Liver (tissue), 9 donors: ENCODE data around the gene THADA. TPM values are rescaled to one million over a fixed set of nuclear protein-coding genes. Genes with fewer than 3 reads are reported as not detected.

Experiments
- DNase-seq: peaks from one replicate; pipeline ENCODE4 v3.0.0-alpha.2; 2017; ENCODE audit warnings: low spot score
- H3K27ac ChIP-seq, 2 donors: one replicate each; pipeline ENCODE4 v1.7.0; 2013; ENCODE audit warnings: inconsistent platforms in 2 of 2, low read length in 2 of 2, control low read depth in 1 of 2, low read depth in 1 of 2, mild to moderate bottlenecking in 1 of 2
- H3K27me3 ChIP-seq, 4 donors: one replicate each; pipeline versions ENCODE4 v1.6.1 to v1.7.0; 2013; ENCODE audit warnings: low read length in 3 of 4, inconsistent platforms in 1 of 4, mild to moderate bottlenecking in 1 of 4, moderate library complexity in 1 of 4; ENCODE audit not compliant: control insufficient read depth in 4 of 4, insufficient read depth in 4 of 4
- H3K36me3 ChIP-seq, 4 donors: one replicate each; pipeline versions ENCODE4 v1.6.1 to v1.7.0; 2013; ENCODE audit warnings: low read length in 3 of 4, mild to moderate bottlenecking in 3 of 4, low read depth in 1 of 4, moderate library complexity in 1 of 4; ENCODE audit not compliant: control insufficient read depth in 4 of 4, insufficient read depth in 3 of 4
- H3K4me1 ChIP-seq, 4 donors: one replicate each; pipeline versions ENCODE4 v1.6.1 to v1.7.0; 2013; ENCODE audit warnings: low read length in 3 of 4, mild to moderate bottlenecking in 3 of 4, moderate library complexity in 1 of 4; ENCODE audit not compliant: control insufficient read depth in 4 of 4, insufficient read depth in 4 of 4
- H3K4me3 ChIP-seq, 3 donors: one replicate each; pipeline versions ENCODE4 v1.6.1 to v1.7.0; 2013; ENCODE audit warnings: low read length in 3 of 3, control low read depth in 1 of 3, low read depth in 1 of 3, mild to moderate bottlenecking in 1 of 3
- H3K9ac ChIP-seq, 2 donors: one replicate each; pipeline ENCODE4 v1.7.0; 2013; ENCODE audit warnings: low read length in 2 of 2, mild to moderate bottlenecking in 2 of 2, moderate library complexity in 2 of 2, control low read depth in 1 of 2, low read depth in 1 of 2
- H3K9me3 ChIP-seq, 4 donors: one replicate each; pipeline versions ENCODE4 v1.6.1 to v1.7.0; 2013; ENCODE audit warnings: low read length in 3 of 4; ENCODE audit not compliant: control insufficient read depth in 4 of 4
- EGR1 ChIP-seq, 2 donors: IDR thresholded peaks; 2 replicates each; pipeline ENCODE4 v1.6.1; 2016 to 2018; ENCODE audit warnings: antibody characterized with exemption in 2 of 2, low read depth in 2 of 2
- FOXA1 ChIP-seq: IDR thresholded peaks from 2 replicates; pipeline ENCODE4 v1.6.1; 2016; ENCODE audit warnings: antibody characterized with exemption
- FOXA2 ChIP-seq: IDR thresholded peaks from 2 replicates; pipeline ENCODE4 v1.6.1; 2016; ENCODE audit warnings: antibody characterized with exemption
- GABPA ChIP-seq, 2 donors: IDR thresholded peaks in 1 of 2; conservative IDR thresholded peaks in 1 of 2; 2 replicates each; pipeline ENCODE4 v1.6.1; 2016; ENCODE audit warnings: antibody characterized with exemption in 2 of 2, mild to moderate bottlenecking in 1 of 2, moderate library complexity in 1 of 2
- HNF4A ChIP-seq, 2 donors: conservative IDR thresholded peaks; 2 replicates each; pipeline ENCODE4 v1.6.1; 2016; ENCODE audit warnings: antibody characterized with exemption in 2 of 2, mild to moderate bottlenecking in 2 of 2
- HNF4G ChIP-seq: IDR thresholded peaks from 2 replicates; pipeline ENCODE4 v1.6.1; 2016; ENCODE audit warnings: antibody characterized with exemption
- JUND ChIP-seq, 2 donors: IDR thresholded peaks; 2 replicates each; pipeline ENCODE4 v1.6.1; 2016; ENCODE audit warnings: antibody characterized with exemption in 2 of 2
- NR2F2 ChIP-seq: IDR thresholded peaks from 2 replicates; pipeline ENCODE4 v1.6.1; 2016; ENCODE audit warnings: antibody characterized with exemption
- RAD21 ChIP-seq, 2 donors: IDR thresholded peaks; 2 replicates each; pipeline ENCODE4 v1.6.1; 2016; ENCODE audit warnings: antibody characterized with exemption in 2 of 2, mild to moderate bottlenecking in 2 of 2
- RXRA ChIP-seq, 2 donors: IDR thresholded peaks; 2 replicates each; pipeline ENCODE4 v1.6.1; 2017 to 2018; ENCODE audit warnings: antibody characterized with exemption in 2 of 2, mild to moderate bottlenecking in 1 of 2
- SP1 ChIP-seq: IDR thresholded peaks from 2 replicates; pipeline ENCODE4 v1.6.1; 2018; ENCODE audit warnings: antibody characterized with exemption, mild to moderate bottlenecking
- TAF1 ChIP-seq: conservative IDR thresholded peaks from 2 replicates; pipeline ENCODE4 v1.6.1; 2016; ENCODE audit warnings: antibody characterized with exemption, mild to moderate bottlenecking
- YY1 ChIP-seq: IDR thresholded peaks from 2 replicates; pipeline ENCODE4 v1.6.1; 2016; ENCODE audit warnings: antibody characterized with exemption, mild to moderate bottlenecking
- ZBTB33 ChIP-seq: IDR thresholded peaks from 2 replicates; pipeline ENCODE4 v1.6.1; 2016; ENCODE audit warnings: antibody characterized with exemption
- polyA plus RNA-seq, 2 donors: library from polyadenylated mRNA; stranded (reverse) in 1 of 2; unstranded in 1 of 2; fragments of 200-250 nt in 1 of 2; fragments of >200 nt in 1 of 2; fragmentation: Nextera tagmentation in 1 of 2; extraction: Ambion mirVana in 1 of 2; gene quantifications; one replicate each; pipeline versions ENCODE4 v1.2.1 to v1.2.3, GENCODE V29; 2013 to 2015
- total RNA-seq, 2 donors: library from RNA; depleted of rRNA; stranded (reverse); fragments of >200 nt; gene quantifications; one replicate each; pipeline ENCODE4 v1.2.3, GENCODE V29; 2014
- TF ChIP-seq, protein P1 (sequence below): fragments of 150-350 bp; IDR thresholded peaks from 2 replicates; pipeline ENCODE4 v1.5.1; 2017; ENCODE audit warnings: improper control_type of control experiment, low read depth, low read length; ENCODE audit not compliant: missing input control
- TF ChIP-seq, protein P2 (sequence below): IDR thresholded peaks from 2 replicates; pipeline ENCODE4 v1.6.1; 2016; ENCODE audit warnings: antibody characterized with exemption
- TF ChIP-seq, protein P3 (sequence below): IDR thresholded peaks from 2 replicates; pipeline ENCODE4 v1.6.1; 2016; ENCODE audit warnings: antibody characterized with exemption
- TF ChIP-seq, protein P4 (sequence below): IDR thresholded peaks from 2 replicates; pipeline ENCODE4 v1.6.1; 2016; ENCODE audit warnings: antibody characterized with exemption, mild to moderate bottlenecking
- donor health status: healthy.
- donor health status: healthy.
- donor health status: healthy.
- donor health status: healthy.
- donor health status: healthy.

Gene THADA
- total and polyA plus RNA-seq, 4 donors: 12.0 to 37.2 (median 22.3) TPM

DNA sequence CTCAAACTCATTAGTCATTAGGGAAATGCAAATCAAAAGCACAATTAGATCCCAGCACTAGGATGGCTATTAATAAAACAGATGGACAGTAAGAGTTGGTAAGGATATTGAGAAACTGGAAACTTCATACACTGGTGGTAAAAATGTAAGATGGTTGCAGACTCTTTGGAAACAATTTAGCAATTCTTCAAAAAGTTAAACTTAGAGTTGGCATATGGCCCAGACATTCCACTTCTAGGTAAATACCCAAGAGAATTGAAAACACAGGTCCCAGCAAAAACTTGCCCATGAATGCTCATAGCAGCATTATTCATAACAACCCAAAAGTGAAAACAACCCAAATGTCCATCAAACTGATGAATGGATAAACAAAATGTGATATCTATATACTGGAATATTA, 284.6 kb downstream of the THADA start:
- Histone ChIP-seq H3K4me3 (no peak overlapping the region), H3K27me3 (no peaks in the 10 kb centered on the region), H3K9ac (no peak overlapping the region), H3K36me3 (no peaks in the 10 kb centered on the region), H3K9me3 (no peaks in the 10 kb centered on the region), H3K27ac (peak overlapping the region; percentile 49 to 55), H3K4me1 (peaks cover 4 to 36% (median 27%) of the 10 kb centered on the region in 4 donors)
- DNase-seq: no peak
- peak in 1 of 2 donors; percentile 51 for TF ChIP-seq RXRA (IDR thresholded peaks at IDR 0.05)
- TF ChIP-seq, protein P1, sequence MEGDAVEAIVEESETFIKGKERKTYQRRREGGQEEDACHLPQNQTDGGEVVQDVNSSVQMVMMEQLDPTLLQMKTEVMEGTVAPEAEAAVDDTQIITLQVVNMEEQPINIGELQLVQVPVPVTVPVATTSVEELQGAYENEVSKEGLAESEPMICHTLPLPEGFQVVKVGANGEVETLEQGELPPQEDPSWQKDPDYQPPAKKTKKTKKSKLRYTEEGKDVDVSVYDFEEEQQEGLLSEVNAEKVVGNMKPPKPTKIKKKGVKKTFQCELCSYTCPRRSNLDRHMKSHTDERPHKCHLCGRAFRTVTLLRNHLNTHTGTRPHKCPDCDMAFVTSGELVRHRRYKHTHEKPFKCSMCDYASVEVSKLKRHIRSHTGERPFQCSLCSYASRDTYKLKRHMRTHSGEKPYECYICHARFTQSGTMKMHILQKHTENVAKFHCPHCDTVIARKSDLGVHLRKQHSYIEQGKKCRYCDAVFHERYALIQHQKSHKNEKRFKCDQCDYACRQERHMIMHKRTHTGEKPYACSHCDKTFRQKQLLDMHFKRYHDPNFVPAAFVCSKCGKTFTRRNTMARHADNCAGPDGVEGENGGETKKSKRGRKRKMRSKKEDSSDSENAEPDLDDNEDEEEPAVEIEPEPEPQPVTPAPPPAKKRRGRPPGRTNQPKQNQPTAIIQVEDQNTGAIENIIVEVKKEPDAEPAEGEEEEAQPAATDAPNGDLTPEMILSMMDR: no peak
- no peak for TF ChIP-seq GABPA (IDR thresholded peaks at IDR 0.05 in 1 of 2, conservative IDR thresholded peaks at IDR 0.05 in 1 of 2)
- peak; percentile 82 for TF ChIP-seq YY1
- TF ChIP-seq, protein P2, sequence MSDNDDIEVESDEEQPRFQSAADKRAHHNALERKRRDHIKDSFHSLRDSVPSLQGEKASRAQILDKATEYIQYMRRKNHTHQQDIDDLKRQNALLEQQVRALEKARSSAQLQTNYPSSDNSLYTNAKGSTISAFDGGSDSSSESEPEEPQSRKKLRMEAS: peak; percentile 12
- no peak for TF ChIP-seq NR2F2
- no peak for TF ChIP-seq HNF4G
- TF ChIP-seq EGR1 (IDR thresholded peaks at IDR 0.05; ENCODE audit: low read depth in 2 of 2): peak in 1 of 2 donors; percentile 10
- TF ChIP-seq RAD21 (IDR thresholded peaks at IDR 0.05): peak; percentile 39 to 51
- peak; percentile 35 to 73 for TF ChIP-seq JUND (IDR thresholded peaks at IDR 0.05)
- TF ChIP-seq FOXA1: peak; percentile 45
- TF ChIP-seq ZBTB33: no peak
- TF ChIP-seq, protein P3, sequence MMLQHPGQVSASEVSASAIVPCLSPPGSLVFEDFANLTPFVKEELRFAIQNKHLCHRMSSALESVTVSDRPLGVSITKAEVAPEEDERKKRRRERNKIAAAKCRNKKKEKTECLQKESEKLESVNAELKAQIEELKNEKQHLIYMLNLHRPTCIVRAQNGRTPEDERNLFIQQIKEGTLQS: no peak
- TF ChIP-seq SP1: peak; percentile 23
- peak; percentile 87 for TF ChIP-seq FOXA2
- no peak for TF ChIP-seq TAF1
- TF ChIP-seq, protein P4, sequence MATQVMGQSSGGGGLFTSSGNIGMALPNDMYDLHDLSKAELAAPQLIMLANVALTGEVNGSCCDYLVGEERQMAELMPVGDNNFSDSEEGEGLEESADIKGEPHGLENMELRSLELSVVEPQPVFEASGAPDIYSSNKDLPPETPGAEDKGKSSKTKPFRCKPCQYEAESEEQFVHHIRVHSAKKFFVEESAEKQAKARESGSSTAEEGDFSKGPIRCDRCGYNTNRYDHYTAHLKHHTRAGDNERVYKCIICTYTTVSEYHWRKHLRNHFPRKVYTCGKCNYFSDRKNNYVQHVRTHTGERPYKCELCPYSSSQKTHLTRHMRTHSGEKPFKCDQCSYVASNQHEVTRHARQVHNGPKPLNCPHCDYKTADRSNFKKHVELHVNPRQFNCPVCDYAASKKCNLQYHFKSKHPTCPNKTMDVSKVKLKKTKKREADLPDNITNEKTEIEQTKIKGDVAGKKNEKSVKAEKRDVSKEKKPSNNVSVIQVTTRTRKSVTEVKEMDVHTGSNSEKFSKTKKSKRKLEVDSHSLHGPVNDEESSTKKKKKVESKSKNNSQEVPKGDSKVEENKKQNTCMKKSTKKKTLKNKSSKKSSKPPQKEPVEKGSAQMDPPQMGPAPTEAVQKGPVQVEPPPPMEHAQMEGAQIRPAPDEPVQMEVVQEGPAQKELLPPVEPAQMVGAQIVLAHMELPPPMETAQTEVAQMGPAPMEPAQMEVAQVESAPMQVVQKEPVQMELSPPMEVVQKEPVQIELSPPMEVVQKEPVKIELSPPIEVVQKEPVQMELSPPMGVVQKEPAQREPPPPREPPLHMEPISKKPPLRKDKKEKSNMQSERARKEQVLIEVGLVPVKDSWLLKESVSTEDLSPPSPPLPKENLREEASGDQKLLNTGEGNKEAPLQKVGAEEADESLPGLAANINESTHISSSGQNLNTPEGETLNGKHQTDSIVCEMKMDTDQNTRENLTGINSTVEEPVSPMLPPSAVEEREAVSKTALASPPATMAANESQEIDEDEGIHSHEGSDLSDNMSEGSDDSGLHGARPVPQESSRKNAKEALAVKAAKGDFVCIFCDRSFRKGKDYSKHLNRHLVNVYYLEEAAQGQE: no peak
- peak; percentile 32 to 49 for TF ChIP-seq HNF4A (conservative IDR thresholded peaks at IDR 0.05)
